22Rv1 (cell line): Measurements from ENCODE around the gene SKAP2.
A peak's percentile ranks its signal among the peaks of the same experiment; 100 is the strongest.

Source experiments
- H3K27ac ChIP-seq: fragments of 450-650 bp; 2 replicates; pipeline ENCODE4 v1.5.1; 2017
- CTCF ChIP-seq: fragments of 450-650 bp; IDR thresholded peaks from 2 replicates; pipeline ENCODE4 v1.5.1; 2017; ENCODE audit warnings: mild to moderate bottlenecking
- ZFX ChIP-seq: fragments of 450-650 bp; IDR thresholded peaks from 2 replicates; pipeline ENCODE4 v1.6.1; 2017; ENCODE audit warnings: antibody characterized with exemption, borderline replicate concordance

The SKAP2 gene

GRCh38 chr7:26688936-26689506, 175.4 kb downstream of the SKAP2 start:
- no peak overlapping the region for H3K27ac ChIP-seq
- TF ChIP-seq ZFX (no peak), CTCF (no peak)

DNA sequence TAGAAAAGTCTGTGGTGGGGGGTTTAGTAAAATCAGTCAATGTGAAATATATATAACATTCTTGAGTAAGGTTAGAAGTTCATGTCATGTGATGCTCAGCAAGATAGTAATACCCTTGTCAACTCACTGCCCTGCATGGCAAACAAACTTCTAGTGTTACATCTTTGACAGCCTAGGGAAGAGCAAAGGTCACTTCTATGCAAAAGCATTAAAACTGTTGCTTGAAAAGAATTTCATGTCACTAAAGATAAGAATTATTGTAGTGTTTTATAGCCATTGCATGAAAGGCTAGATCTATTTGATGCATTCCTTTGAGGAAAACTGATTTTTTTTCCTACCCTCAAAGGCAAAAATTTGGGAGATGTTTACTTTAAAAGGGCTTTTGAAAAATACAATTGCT, 176.0 kb downstream of the SKAP2 start:
- H3K27ac ChIP-seq: no peak overlapping the region
- TF ChIP-seq ZFX: no peak

- TF ChIP-seq CTCF: no peak
- no peak for TF ChIP-seq ZFX
- H3K27ac ChIP-seq: no peak overlapping the region
Observed at GRCh38 chr7:26687032-26687431, 177.4 kb downstream of the SKAP2 start.

DNA sequence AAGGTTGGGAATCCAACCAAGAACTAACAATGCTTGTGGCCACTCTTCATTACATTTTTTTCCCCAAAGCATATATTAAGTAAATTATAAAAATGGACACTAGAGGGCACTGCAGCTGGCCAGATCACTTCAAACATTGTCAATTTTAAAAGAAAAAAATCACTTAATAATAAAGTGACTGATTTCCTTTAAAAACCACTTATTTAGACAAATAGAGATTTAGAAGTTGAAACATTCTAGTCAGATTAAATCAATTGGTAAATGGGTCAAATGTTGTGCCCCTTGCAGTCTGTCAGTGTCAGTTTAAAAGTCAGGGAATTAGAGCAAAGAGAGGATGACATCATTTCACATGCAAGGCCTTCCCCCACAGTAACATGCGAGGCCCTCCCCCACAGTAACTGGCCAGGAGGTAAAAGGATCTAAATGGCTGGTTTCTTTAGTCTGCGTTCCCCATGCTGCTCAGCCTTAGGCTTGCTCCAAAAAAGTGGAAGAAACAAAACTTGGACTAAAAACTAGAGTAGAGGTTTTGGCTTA, 177.9 kb downstream of the SKAP2 start:
- H3K27ac ChIP-seq: no peak overlapping the region

GRCh38 chr7:26685606-26686005, 178.8 kb downstream of the SKAP2 start:
- TF ChIP-seq ZFX (no peak), CTCF (no peak)
- H3K27ac ChIP-seq: no peak overlapping the region

More for the DNA sequence above, 177.9 kb downstream of the SKAP2 start:
- TF ChIP-seq CTCF (peak; percentile 97), ZFX (no peak)

GRCh38 chr7:26684447-26684846, 179.9 kb downstream of the SKAP2 start:
- no peak overlapping the region for H3K27ac ChIP-seq
- TF ChIP-seq CTCF (no peak), ZFX (no peak)

- H3K27ac ChIP-seq: no peak overlapping the region
- TF ChIP-seq CTCF (no peak), ZFX (no peak)
Observed at GRCh38 chr7:26683277-26683676, 181.1 kb downstream of the SKAP2 start.
